GM12892 (cell line): ENCODE data around the gene ATXN7L2.

Source experiments
- POLR2A ChIP-seq: IDR thresholded peaks from 2 replicates; pipeline ENCODE4 v1.6.1; 2011; ENCODE audit warnings: low read depth, low read length, control low read depth
- POLR2AphosphoS5 ChIP-seq: IDR thresholded peaks from 2 replicates; pipeline ENCODE4 v1.6.1; 2011; ENCODE audit warnings: low read depth, low read length, control low read depth
- TAF1 ChIP-seq: IDR thresholded peaks from 2 replicates; pipeline ENCODE4 v1.6.1; 2011; ENCODE audit warnings: low read depth, mild to moderate bottlenecking, control low read depth, low read length, borderline replicate concordance

GRCh38 chr1:109444346-109444745 lies 39.4 kb upstream of the ATXN7L2 start:
- TF ChIP-seq POLR2A = no peak
- no peak for TF ChIP-seq TAF1
- no peak for TF ChIP-seq POLR2AphosphoS5
